SK-N-SH treated with all-trans-retinoic acid at 6 μM for 48 hours (cell line): ENCODE results near the gene SULT1A3.
"Not testable (repeated sequence)": the region's sequence is repeated elsewhere in the genome, so short reads cannot be mapped to it uniquely, and the experiment has no call there.

ENCODE experiments used
- ARNTL ChIP-seq: fragments of 450-650 bp; formaldehyde crosslinking; IDR thresholded peaks from 2 replicates; pipeline ENCODE4 v1.5.0; 2020; ENCODE audit warnings: low read depth, mild to moderate bottlenecking, moderate library complexity, borderline replicate concordance
- BACH2 ChIP-seq: fragments of 250-450 bp; sonication (Bioruptor Pico); IDR thresholded peaks from 2 replicates; pipeline ENCODE4 v1.9.0; 2021; ENCODE audit warnings: mild to moderate bottlenecking, borderline replicate concordance
- ESRRG ChIP-seq: fragments of 250-450 bp; sonication (Bioruptor Pico); IDR thresholded peaks from 2 replicates; pipeline ENCODE4 v1.6.1; 2021; ENCODE audit warnings: mild to moderate bottlenecking
- GLIS3 ChIP-seq: fragments of 250-450 bp; sonication (Bioruptor Pico); IDR thresholded peaks from 2 replicates; pipeline ENCODE4 v1.5.0; 2020; ENCODE audit warnings: mild to moderate bottlenecking, moderate library complexity
- ISL1 ChIP-seq: fragments of 250-450 bp; sonication (Bioruptor Pico); IDR thresholded peaks from 2 replicates; pipeline ENCODE4 v2.1.2; 2022; ENCODE audit warnings: mild to moderate bottlenecking, moderate library complexity
- PATZ1 ChIP-seq: fragments of 250-450 bp; sonication (Bioruptor Pico); IDR thresholded peaks from 2 replicates; pipeline ENCODE4 v1.8.0; 2020; ENCODE audit warnings: mild to moderate bottlenecking, moderate library complexity, borderline replicate concordance
- RARB ChIP-seq: fragments of 250-450 bp; sonication (Bioruptor Pico); IDR thresholded peaks from 2 replicates; pipeline ENCODE4 v1.8.0; 2021; ENCODE audit warnings: mild to moderate bottlenecking, moderate library complexity
- ZC3H10 ChIP-seq: fragments of 250-450 bp; sonication (Bioruptor Pico); IDR thresholded peaks from 2 replicates; pipeline ENCODE4 v1.5.1; 2021; ENCODE audit warnings: mild to moderate bottlenecking, moderate library complexity
- ZFP3 ChIP-seq: fragments of 250-450 bp; sonication (Bioruptor Pico); IDR thresholded peaks from 2 replicates; pipeline ENCODE4 v1.5.0; 2020; ENCODE audit warnings: mild to moderate bottlenecking, moderate library complexity
- ZFP30 ChIP-seq: fragments of 450-650 bp; formaldehyde crosslinking; IDR thresholded peaks from 2 replicates; pipeline ENCODE4 v1.5.0; 2022; ENCODE audit warnings: mild to moderate bottlenecking, moderate library complexity
- ZNF565 ChIP-seq: fragments of 450-650 bp; formaldehyde crosslinking; conservative IDR thresholded peaks from 2 replicates; pipeline ENCODE4 v1.5.0; 2020; ENCODE audit warnings: low read depth, mild to moderate bottlenecking, moderate library complexity
- ZNF8 ChIP-seq: fragments of 450-650 bp; formaldehyde crosslinking; IDR thresholded peaks from 2 replicates; pipeline ENCODE4 v1.5.0; 2020; ENCODE audit warnings: mild to moderate bottlenecking, moderate library complexity
- TF ChIP-seq, protein P1 (sequence below): fragments of 250-450 bp; sonication (Bioruptor Pico); IDR thresholded peaks from 2 replicates; pipeline ENCODE4 v1.5.1; 2020; ENCODE audit warnings: low read depth, mild to moderate bottlenecking, moderate library complexity
- TF ChIP-seq, protein P2 (sequence below): fragments of 250-450 bp; sonication (Bioruptor Pico); IDR thresholded peaks from 2 replicates; pipeline ENCODE4 v1.5.0; 2020; ENCODE audit warnings: mild to moderate bottlenecking, moderate library complexity

GRCh38 chr16:30193615-30194014 is 5.4 kb upstream of the SULT1A3 start, which contains the start of the genes BOLA2B and SLX1A:
- not testable (repeated sequence) for TF ChIP-seq ZFP3; RARB (CRISPR knock-in tag); ZFP30 (CRISPR knock-in tag); ARNTL (CRISPR knock-in tag); PATZ1 (CRISPR knock-in tag); ZNF565 (CRISPR knock-in tag); ZNF8 (CRISPR knock-in tag); ZC3H10 (CRISPR knock-in tag); ISL1 (CRISPR knock-in tag); ESRRG (CRISPR knock-in tag); BACH2 (CRISPR knock-in tag); GLIS3
- TF ChIP-seq, protein P1, sequence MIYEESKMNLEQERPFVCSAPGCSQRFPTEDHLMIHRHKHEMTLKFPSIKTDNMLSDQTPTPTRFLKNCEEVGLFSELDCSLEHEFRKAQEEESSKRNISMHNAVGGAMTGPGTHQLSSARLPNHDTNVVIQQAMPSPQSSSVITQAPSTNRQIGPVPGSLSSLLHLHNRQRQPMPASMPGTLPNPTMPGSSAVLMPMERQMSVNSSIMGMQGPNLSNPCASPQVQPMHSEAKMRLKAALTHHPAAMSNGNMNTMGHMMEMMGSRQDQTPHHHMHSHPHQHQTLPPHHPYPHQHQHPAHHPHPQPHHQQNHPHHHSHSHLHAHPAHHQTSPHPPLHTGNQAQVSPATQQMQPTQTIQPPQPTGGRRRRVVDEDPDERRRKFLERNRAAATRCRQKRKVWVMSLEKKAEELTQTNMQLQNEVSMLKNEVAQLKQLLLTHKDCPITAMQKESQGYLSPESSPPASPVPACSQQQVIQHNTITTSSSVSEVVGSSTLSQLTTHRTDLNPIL (CRISPR knock-in tag): not testable (repeated sequence)
- TF ChIP-seq, protein P2, sequence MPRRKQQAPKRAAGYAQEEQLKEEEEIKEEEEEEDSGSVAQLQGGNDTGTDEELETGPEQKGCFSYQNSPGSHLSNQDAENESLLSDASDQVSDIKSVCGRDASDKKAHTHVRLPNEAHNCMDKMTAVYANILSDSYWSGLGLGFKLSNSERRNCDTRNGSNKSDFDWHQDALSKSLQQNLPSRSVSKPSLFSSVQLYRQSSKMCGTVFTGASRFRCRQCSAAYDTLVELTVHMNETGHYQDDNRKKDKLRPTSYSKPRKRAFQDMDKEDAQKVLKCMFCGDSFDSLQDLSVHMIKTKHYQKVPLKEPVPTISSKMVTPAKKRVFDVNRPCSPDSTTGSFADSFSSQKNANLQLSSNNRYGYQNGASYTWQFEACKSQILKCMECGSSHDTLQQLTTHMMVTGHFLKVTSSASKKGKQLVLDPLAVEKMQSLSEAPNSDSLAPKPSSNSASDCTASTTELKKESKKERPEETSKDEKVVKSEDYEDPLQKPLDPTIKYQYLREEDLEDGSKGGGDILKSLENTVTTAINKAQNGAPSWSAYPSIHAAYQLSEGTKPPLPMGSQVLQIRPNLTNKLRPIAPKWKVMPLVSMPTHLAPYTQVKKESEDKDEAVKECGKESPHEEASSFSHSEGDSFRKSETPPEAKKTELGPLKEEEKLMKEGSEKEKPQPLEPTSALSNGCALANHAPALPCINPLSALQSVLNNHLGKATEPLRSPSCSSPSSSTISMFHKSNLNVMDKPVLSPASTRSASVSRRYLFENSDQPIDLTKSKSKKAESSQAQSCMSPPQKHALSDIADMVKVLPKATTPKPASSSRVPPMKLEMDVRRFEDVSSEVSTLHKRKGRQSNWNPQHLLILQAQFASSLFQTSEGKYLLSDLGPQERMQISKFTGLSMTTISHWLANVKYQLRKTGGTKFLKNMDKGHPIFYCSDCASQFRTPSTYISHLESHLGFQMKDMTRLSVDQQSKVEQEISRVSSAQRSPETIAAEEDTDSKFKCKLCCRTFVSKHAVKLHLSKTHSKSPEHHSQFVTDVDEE (CRISPR knock-in tag): not testable (repeated sequence)
